Breast epithelium (tissue), 3 donors: ENCODE data around the gene ART4.

Experiments used
- POLR2AphosphoS5 ChIP-seq, 3 donors: sonication (generic); formaldehyde crosslinking; IDR thresholded peaks; one replicate each; pipeline ENCODE4 v1.6.1; 2017; ENCODE audit warnings: antibody characterized with exemption in 3 of 3
- TF ChIP-seq, protein P1 (sequence below), 3 donors: fragments of 450-650 bp; IDR thresholded peaks; one replicate each; pipeline ENCODE4 v1.5.1; 2016 to 2017; ENCODE audit warnings: antibody characterized with exemption in 3 of 3, mild to moderate bottlenecking in 3 of 3, moderate library complexity in 3 of 3

DNA sequence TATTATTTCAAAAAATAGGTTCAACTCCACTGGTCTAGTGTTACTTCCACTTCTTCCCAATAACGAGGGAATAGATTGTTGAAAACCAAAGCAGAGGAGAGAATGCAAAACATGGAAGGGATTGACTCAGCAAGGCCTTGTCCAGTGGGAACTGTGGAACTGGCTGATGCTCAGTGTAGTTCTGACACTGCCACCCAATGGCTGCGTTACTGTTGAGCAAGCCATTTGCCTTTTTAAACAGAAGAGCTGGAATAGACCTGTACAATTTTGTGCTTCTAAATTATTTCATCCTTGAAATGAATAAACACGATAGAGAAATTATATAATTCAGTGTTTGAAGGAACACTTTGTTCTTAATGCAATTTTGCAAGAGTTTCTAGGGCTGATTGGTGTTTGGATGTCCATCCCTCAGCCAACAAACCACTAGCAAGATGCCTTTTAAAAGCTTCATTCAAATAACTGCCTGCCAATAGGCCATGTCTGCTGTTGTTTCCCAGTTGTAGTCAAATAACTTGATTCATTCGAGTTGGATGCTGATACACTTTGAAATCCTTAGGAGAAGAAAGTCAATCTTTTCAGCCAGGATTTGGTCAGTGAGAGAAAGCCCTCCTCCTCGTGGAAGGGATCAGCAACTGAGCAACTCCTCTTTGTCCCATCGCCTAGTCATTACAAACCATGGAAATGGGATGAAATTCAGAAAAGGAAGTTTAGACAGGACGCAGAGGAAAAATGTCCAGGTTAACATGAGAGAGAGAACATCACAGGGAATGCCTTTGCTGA, 49.6 kb upstream of the ART4 start:
- TF ChIP-seq POLR2AphosphoS5 (IDR thresholded peaks at IDR 0.05): peak; percentile 41 to 63 (median 41)
- TF ChIP-seq, protein P1, sequence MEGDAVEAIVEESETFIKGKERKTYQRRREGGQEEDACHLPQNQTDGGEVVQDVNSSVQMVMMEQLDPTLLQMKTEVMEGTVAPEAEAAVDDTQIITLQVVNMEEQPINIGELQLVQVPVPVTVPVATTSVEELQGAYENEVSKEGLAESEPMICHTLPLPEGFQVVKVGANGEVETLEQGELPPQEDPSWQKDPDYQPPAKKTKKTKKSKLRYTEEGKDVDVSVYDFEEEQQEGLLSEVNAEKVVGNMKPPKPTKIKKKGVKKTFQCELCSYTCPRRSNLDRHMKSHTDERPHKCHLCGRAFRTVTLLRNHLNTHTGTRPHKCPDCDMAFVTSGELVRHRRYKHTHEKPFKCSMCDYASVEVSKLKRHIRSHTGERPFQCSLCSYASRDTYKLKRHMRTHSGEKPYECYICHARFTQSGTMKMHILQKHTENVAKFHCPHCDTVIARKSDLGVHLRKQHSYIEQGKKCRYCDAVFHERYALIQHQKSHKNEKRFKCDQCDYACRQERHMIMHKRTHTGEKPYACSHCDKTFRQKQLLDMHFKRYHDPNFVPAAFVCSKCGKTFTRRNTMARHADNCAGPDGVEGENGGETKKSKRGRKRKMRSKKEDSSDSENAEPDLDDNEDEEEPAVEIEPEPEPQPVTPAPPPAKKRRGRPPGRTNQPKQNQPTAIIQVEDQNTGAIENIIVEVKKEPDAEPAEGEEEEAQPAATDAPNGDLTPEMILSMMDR (IDR thresholded peaks at IDR 0.05): peak in 1 of 3 donors; percentile 11
